MCF 10A (cell line): ENCODE data around the gene TIE1. TPM values are rescaled to one million over a fixed set of nuclear protein-coding genes. Genes with fewer than 3 reads are reported as not detected.

ENCODE experiments used
- BruUV-seq: library from RNA; stranded (reverse); fragments of 400-500 nt; replicated peaks from 2 replicates; lab custom pipeline; 2021; lab: Mats Ljungman, UMichigan
- CTCF ChIA-PET: fragments of 300-600 bp; sonication (Branson Sonifier 250); formaldehyde crosslinking; extraction: SDS; loops from one replicate; lab custom pipeline; 2021; ENCODE audit warnings: antibody characterized with exemption, inconsistent platforms; lab: Yijun Ruan, JAX
- POLR2A ChIA-PET: fragments of 300-600, 350-650 bp; sonication (Branson Sonifier 250); formaldehyde crosslinking; extraction: SDS; loops from one replicate; lab custom pipeline; 2020; ENCODE audit warnings: antibody characterized with exemption, inconsistent platforms; lab: Yijun Ruan, JAX
- DNase-seq: peaks from one replicate; pipeline ENCODE4 v3.0.0-alpha.2; 2018; ENCODE audit not compliant: unreplicated experiment
- H3K27ac Mint-ChIP-seq: one replicate; pipeline ENCODE4 v1.8.0; 2022; ENCODE audit warnings: mild to moderate bottlenecking, low read depth, mixed read lengths; ENCODE audit not compliant: unreplicated experiment
- H3K27me3 Mint-ChIP-seq: one replicate; pipeline ENCODE4 v1.8.0; 2022; ENCODE audit warnings: mixed read lengths; ENCODE audit not compliant: insufficient read depth, unreplicated experiment
- H3K36me3 Mint-ChIP-seq: one replicate; pipeline ENCODE4 v1.8.0; 2022; ENCODE audit warnings: mild to moderate bottlenecking, moderate library complexity, mixed read lengths; ENCODE audit not compliant: insufficient read depth, unreplicated experiment
- H3K4me1 Mint-ChIP-seq: one replicate; pipeline ENCODE4 v1.8.0; 2022; ENCODE audit warnings: mixed read lengths; ENCODE audit not compliant: insufficient read depth, unreplicated experiment
- H3K4me3 Mint-ChIP-seq: one replicate; pipeline ENCODE4 v1.8.0; 2022; ENCODE audit warnings: mild to moderate bottlenecking, moderate library complexity, mixed read lengths; ENCODE audit not compliant: unreplicated experiment
- H3K9me3 Mint-ChIP-seq: one replicate; pipeline ENCODE4 v1.8.0; 2022; ENCODE audit warnings: mixed read lengths; ENCODE audit not compliant: unreplicated experiment
- intact Hi-C: fragments of 100-400 bp; cut with micrococcal nuclease; formaldehyde crosslinking; loops from 2 replicates; pipeline ENCODE4 v1.14.1; 2022
- total RNA-seq: library from RNA; stranded (reverse); gene quantifications from 2 replicates; pipeline ENCODE4 v1.2.3, GENCODE V29; 2022
- TF ChIP-seq, protein P1 (sequence below): fragments of 200-600 bp; IDR thresholded peaks from one replicate; pipeline ENCODE4 v1.8.0; 2022; ENCODE audit warnings: antibody characterized with exemption, mild to moderate bottlenecking; ENCODE audit not compliant: unreplicated experiment

TIE1 gene
- total RNA-seq, 1 experiment from 2014 or later: not detected

DNA sequence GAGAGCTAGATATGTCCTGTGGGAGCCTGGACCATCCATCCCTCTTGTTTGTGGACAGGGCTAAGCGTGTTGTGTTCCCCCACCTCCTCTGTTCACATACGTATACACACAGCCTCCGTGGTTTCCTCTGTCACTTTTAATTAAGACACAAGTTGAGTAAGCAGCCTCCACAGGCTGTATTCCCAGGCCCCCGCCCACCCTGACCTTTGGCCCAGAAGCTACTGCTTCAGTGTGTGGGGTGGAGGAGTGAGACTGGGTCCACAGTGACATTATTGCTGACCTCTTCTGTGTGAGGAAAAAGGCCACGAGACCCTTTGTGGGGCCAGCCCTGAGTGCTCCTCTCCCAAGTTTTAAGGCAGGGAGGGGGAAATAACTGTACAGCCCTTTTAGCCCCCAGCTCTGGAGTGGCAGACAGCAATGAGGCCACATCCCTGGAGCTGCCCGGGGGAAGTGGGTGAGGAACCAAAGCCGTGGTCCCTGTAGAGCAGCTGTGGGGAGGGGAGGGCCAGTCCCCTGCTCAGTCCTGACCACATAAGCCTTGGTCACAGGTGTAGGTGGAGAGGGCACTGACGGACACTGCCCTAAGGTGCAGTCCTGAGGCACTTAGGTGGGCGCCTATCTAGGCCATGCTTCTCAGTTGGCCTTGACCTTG lies 62.6 kb downstream of the TIE1 start:
- ChIA-PET CTCF (interaction anchor here (0.5 to 0.7 kb wide), 2 partner anchors 36 to 57 kb away, joined by 3 to 4 read pairs; no protein-coding TSS in a partner anchor), POLR2A (no interaction called here)
- Mint-ChIP-seq H3K9me3 (no peaks in the 10 kb centered on the region), H3K27me3 (no peaks in the 10 kb centered on the region), H3K4me1 (peaks cover 52% of the 10 kb centered on the region), H3K36me3 (peaks cover 37% of the 10 kb centered on the region), H3K4me3 (no peak overlapping the region), H3K27ac (no peak overlapping the region)
- TF ChIP-seq, protein P1, sequence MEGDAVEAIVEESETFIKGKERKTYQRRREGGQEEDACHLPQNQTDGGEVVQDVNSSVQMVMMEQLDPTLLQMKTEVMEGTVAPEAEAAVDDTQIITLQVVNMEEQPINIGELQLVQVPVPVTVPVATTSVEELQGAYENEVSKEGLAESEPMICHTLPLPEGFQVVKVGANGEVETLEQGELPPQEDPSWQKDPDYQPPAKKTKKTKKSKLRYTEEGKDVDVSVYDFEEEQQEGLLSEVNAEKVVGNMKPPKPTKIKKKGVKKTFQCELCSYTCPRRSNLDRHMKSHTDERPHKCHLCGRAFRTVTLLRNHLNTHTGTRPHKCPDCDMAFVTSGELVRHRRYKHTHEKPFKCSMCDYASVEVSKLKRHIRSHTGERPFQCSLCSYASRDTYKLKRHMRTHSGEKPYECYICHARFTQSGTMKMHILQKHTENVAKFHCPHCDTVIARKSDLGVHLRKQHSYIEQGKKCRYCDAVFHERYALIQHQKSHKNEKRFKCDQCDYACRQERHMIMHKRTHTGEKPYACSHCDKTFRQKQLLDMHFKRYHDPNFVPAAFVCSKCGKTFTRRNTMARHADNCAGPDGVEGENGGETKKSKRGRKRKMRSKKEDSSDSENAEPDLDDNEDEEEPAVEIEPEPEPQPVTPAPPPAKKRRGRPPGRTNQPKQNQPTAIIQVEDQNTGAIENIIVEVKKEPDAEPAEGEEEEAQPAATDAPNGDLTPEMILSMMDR: no peak
- intact Hi-C loops: no loop called here
- no peak for DNase-seq
- no TSS peak for BruUV-seq

DNA sequence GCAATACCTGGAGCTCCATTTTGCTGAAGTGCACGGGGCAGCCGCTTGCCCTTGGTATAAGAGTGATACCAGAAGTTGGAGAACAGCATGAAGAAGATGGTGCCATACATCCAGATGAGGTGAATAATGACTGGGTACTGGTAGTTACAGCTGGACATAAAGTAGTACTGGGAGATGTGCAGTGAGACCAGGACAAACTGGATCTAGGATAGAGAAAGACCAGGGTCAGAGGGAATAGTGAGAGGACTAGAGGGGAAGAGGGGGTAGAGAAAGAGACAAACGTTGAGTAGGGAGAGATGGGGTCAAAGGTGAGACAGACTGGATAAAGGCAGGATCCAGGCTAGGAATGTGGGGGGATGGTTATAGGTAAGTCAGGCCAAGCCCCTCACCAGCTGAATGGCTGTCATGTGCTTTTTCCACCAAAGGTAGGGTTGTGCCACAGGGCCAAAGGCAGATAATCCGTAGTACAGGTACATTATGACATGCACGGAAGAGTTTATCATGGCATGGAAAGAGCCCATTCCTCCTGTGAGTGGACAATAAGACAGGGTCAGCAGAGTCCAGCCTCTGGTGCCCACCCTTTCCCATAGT lies 63.2 kb downstream of the TIE1 start:
- peaks cover 55% of the 10 kb centered on the region for H3K4me1 Mint-ChIP-seq
- no peak overlapping the region for H3K4me3 Mint-ChIP-seq
- H3K27ac Mint-ChIP-seq: no peak overlapping the region
- peaks cover 37% of the 10 kb centered on the region for H3K36me3 Mint-ChIP-seq
- intact Hi-C loops: no loop called here
- POLR2A ChIA-PET: no interaction called here
- TF ChIP-seq, protein P1: no peak
- CTCF ChIA-PET: interaction anchor here (0.7 kb wide), 1 partner anchor 35 kb away, joined by 4 read pairs; no protein-coding TSS in a partner anchor
- no peak for DNase-seq
- no peaks in the 10 kb centered on the region for H3K27me3 Mint-ChIP-seq
- no peaks in the 10 kb centered on the region for H3K9me3 Mint-ChIP-seq
- BruUV-seq: TSS peak; percentile 39

- Mint-ChIP-seq H3K4me1 (peaks cover 46% of the 10 kb centered on the region), H3K27ac (peak overlapping the region; percentile 84), H3K4me3 (peak overlapping the region; percentile 87), H3K9me3 (no peaks in the 10 kb centered on the region), H3K36me3 (peaks cover 37% of the 10 kb centered on the region), H3K27me3 (no peaks in the 10 kb centered on the region)
- intact Hi-C loops: no loop called here
- ChIA-PET POLR2A (interaction anchor here (0.9 to 4.9 kb wide), 3 partner anchors 7 to 347 kb away, joined by 3 to 69 read pairs (median 41); partner anchors contain the start of genes CDC20, MED8 and SZT2), CTCF (interaction anchor here (1.2 kb wide), 1 partner anchor 7 kb away, joined by 3 read pairs; the partner anchor contains the start of gene CDC20)
- TF ChIP-seq, protein P1: no peak
- no peak for DNase-seq
- no TSS peak for BruUV-seq
Measured at GRCh38 chr1:43365678-43366077, 64.9 kb downstream of the TIE1 start.

GRCh38 chr1:43366179-43366578 lies 65.4 kb downstream of the TIE1 start:
- ChIA-PET CTCF (interaction anchor here (0.6 to 1.2 kb wide), 2 partner anchors 8 to 134 kb away, joined by 3 read pairs; partner anchors contain the start of gene CDC20), POLR2A (interaction anchor here (0.9 to 4.9 kb wide), 3 partner anchors 8 to 347 kb away, joined by 3 to 69 read pairs (median 41); partner anchors contain the start of genes CDC20, MED8 and SZT2)
- TF ChIP-seq, protein P1: no peak
- Mint-ChIP-seq H3K36me3 (peaks cover 35% of the 10 kb centered on the region), H3K9me3 (no peaks in the 10 kb centered on the region), H3K4me1 (peaks cover 44% of the 10 kb centered on the region), H3K27me3 (no peaks in the 10 kb centered on the region), H3K4me3 (peak overlapping the region; percentile 87), H3K27ac (peak overlapping the region; percentile 84)
- BruUV-seq: no TSS peak
- peak; percentile 49 for DNase-seq
- intact Hi-C loops: no loop called here
